Measurements from ENCODE around the gene FOSL2.

FOSL2 gene

DNA sequence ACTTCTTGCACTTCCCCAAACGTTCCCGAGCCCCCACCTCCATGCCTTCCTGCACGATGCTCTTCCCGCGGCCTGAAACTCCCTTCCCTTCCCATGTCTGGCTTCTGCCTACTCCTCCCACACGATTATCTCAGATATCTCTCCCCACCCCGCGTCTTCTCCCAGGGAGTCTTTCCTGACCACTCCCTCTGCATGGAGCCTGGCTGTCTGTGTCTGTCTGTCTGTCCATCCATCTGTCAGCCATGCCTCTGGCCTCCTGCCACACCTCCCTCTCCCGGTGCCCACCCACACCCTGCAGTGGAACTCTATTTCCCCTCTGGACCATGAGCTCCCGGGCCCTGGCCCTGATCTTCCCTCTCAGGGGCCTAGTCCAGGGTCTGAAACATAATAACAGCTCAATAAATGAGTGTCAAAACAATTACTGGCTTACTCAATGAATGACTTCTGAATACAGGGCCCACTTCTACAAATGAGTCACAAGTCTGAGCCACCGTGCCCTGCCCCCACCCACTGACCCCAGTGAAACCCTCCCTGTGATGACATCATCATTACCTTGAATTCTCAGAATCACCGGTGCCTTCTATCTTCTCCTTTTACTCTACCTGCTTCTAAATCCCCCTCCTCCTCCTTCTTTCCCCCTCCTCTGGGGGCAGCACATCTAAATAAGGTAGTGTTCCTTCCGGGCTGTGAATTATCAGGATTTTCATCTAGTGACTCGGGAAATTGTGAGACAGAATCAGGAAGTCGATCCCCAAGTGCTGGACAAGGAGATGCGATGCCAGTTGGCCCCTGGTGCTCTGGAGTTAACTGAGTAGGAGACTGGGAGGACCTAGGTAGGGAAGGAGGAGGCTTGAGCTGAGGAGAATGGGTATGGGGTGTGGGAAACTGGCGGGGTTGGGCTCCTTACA is 57.1 kb downstream of the FOSL2 start:
- no peak overlapping the region for H3K4me3 Mint-ChIP-seq

DNA sequence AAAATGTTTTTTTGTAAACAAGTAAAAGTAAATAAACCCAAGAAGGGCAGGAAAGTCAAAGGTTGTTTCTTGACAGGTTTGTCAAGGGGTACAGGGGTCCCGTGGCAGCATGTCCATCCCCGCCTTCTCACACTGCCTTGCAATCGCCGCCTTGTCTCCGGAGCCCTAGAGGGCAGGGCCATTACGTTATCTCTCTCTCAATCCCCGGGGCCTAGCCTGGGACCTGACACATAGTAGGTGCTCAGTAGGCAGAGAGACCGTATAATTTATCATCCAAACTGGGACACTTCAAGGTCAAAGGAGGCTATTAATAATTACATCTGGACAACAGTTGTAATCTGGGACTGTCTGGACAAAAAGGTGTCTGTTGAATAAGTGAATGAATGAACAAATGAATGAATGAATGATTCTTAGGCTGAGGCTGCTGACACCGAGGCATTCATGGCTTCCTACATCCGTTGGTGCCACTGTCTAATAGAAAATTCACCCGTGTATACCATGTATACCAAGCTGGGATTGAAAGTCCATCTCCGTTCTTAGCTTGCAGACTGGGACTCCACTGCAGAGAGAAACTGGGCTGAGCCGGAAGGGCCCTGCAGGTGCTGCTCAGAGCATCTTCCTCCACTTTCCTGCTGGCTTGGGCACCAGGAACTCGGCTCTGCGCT is 58.4 kb downstream of the FOSL2 start:
- no peaks in the 10 kb centered on the region for H3K9me3 Mint-ChIP-seq
- TF ChIP-seq, protein P1, sequence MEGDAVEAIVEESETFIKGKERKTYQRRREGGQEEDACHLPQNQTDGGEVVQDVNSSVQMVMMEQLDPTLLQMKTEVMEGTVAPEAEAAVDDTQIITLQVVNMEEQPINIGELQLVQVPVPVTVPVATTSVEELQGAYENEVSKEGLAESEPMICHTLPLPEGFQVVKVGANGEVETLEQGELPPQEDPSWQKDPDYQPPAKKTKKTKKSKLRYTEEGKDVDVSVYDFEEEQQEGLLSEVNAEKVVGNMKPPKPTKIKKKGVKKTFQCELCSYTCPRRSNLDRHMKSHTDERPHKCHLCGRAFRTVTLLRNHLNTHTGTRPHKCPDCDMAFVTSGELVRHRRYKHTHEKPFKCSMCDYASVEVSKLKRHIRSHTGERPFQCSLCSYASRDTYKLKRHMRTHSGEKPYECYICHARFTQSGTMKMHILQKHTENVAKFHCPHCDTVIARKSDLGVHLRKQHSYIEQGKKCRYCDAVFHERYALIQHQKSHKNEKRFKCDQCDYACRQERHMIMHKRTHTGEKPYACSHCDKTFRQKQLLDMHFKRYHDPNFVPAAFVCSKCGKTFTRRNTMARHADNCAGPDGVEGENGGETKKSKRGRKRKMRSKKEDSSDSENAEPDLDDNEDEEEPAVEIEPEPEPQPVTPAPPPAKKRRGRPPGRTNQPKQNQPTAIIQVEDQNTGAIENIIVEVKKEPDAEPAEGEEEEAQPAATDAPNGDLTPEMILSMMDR (IDR thresholded peaks at IDR 0.05), result no peak
- no peak overlapping the region for H3K4me3 Mint-ChIP-seq
- no peak for DNase-seq
- H3K36me3 Mint-ChIP-seq (ENCODE audit: low read depth), result no peaks in the 10 kb centered on the region
- H3K4me1 Mint-ChIP-seq, result peaks cover 12% of the 10 kb centered on the region
- H3K27ac Mint-ChIP-seq, result no peak overlapping the region
- peaks cover 3% of the 10 kb centered on the region for H3K27me3 Mint-ChIP-seq (ENCODE audit: low read depth, poor library complexity)

More for the DNA sequence above, 57.1 kb downstream of the FOSL2 start:
- Mint-ChIP-seq H3K9me3 (no peaks in the 10 kb centered on the region), H3K27me3 (ENCODE audit: low read depth, poor library complexity) (no peaks in the 10 kb centered on the region), H3K4me1 (peaks cover 12% of the 10 kb centered on the region), H3K27ac (no peak overlapping the region), H3K36me3 (ENCODE audit: low read depth) (no peaks in the 10 kb centered on the region)
- no peak for DNase-seq
- TF ChIP-seq, protein P1 (IDR thresholded peaks at IDR 0.05), result no peak

DNA sequence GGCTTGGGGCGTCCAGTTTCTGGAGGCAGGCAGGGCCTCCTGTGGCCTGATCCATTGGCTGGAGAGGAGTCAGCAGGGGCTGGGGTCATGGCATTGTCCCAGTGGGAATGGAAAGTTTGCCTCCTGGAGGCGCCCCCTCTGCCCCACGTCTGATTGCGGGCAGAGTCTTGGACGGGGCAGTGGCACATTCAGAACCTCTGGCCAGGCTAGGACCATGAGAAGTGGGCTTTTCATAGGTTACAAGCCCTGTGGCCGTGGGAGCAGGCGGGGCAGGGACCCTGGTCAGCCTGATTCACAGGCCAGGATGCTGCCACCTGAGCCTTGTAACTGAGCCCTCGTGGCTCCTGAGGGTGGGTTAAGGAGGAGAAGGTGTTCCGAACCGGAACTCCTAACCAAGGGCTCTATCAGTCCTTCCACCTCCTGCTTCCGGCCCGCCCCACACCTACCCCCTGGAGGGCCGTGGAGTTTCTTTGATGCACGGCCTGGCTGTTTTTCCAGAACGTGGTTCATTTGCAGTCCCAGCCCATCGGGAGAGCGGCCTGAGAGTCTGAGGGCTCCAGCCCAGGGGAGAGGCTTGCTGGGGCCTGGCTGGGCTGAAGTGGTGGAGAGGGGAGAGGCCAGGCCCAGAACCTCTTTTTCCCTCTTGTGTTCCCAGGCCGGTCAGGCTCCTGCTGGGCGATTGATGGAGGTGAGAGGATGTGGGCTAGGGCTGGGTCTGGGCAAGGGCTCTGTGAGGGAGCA is 59.3 kb downstream of the FOSL2 start:
- Mint-ChIP-seq H3K4me1 (peaks cover 12% of the 10 kb centered on the region), H3K36me3 (ENCODE audit: low read depth) (no peaks in the 10 kb centered on the region), H3K27ac (no peak overlapping the region), H3K9me3 (no peaks in the 10 kb centered on the region), H3K4me3 (no peak overlapping the region), H3K27me3 (ENCODE audit: low read depth, poor library complexity) (peaks cover 3% of the 10 kb centered on the region)
- TF ChIP-seq, protein P1 (IDR thresholded peaks at IDR 0.05), result no peak
- DNase-seq, result no peak

DNA sequence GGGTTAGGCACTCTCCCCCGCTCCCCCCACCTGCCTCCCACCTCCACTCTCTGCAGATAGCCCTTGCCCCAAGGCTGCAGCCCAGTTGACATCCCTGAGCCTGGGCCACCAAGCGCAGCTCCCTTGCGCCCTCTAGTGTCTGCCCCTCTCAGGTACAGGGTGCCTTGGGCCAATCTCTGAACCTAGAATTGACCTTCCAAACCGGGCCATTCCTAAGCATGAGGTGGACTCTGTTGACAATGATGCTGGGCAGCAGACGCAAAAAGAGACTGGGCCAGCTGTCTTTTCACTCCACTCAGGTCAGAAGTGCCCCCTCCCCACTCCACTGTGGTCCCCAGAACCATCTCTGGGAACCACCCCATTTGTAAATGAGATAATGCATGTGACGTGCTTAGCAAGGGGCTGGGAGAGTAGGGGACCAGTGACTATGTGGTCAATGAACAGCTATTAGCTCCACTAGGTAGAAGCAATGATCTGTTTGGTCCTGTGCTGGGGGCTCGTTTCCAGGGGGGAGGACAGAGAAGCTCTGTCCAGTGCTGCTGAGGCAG is 60.0 kb downstream of the FOSL2 start:
- Mint-ChIP-seq H3K27ac (no peak overlapping the region), H3K9me3 (no peaks in the 10 kb centered on the region), H3K4me3 (no peak overlapping the region), H3K4me1 (peaks cover 12% of the 10 kb centered on the region), H3K36me3 (ENCODE audit: low read depth) (no peaks in the 10 kb centered on the region), H3K27me3 (ENCODE audit: low read depth, poor library complexity) (peaks cover 3% of the 10 kb centered on the region)
- DNase-seq, result peak; percentile 86
- TF ChIP-seq, protein P1 (IDR thresholded peaks at IDR 0.05), result peak; percentile 86

DNA sequence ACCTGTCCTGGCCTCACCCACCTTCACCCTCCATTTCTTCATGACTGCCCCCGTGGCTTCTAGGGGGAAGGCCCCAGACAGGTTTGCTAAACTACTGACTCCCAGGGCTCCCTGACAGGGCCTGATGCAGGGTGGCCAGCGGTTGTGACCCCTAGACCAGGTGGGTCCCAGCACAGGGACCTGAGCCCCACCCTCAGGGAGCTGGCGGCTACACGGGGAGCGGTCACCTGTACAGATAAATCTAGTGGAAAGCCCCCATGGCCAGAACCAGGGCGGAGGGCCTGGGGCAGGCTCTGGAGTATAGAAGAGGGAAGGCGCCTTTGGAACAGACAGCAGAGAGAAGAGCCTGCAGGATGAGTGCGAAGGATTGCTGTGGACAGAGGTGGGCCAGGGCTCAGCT is 60.7 kb downstream of the FOSL2 start:
- Mint-ChIP-seq H3K4me1 (peaks cover 12% of the 10 kb centered on the region), H3K27ac (peak overlapping the region; percentile 62), H3K9me3 (no peaks in the 10 kb centered on the region), H3K4me3 (no peak overlapping the region), H3K27me3 (ENCODE audit: low read depth, poor library complexity) (peaks cover 6% of the 10 kb centered on the region), H3K36me3 (ENCODE audit: low read depth) (no peaks in the 10 kb centered on the region)
- TF ChIP-seq, protein P1 (IDR thresholded peaks at IDR 0.05), result no peak
- no peak for DNase-seq
